ENCODE results near the gene SLC9A2.

SLC9A2 gene

GRCh38 chr2:102621630-102622029, 2.3 kb downstream of the SLC9A2 start:
- no peak for FAIRE-seq
- TF ChIP-seq POLR2AphosphoS5 (IDR thresholded peaks at IDR 0.05; ENCODE audit: low read depth, low read length) (no peak), POLR2A (IDR thresholded peaks at IDR 0.05; ENCODE audit: low read depth, low read length) (no peak), TAF1 (IDR thresholded peaks at IDR 0.05; ENCODE audit: borderline replicate concordance, low read depth, low read length) (no peak)
- no peak for DNase-seq (ENCODE audit: insufficient read length)

GRCh38 chr2:102622646-102623045, 3.3 kb downstream of the SLC9A2 start:
- DNase-seq (ENCODE audit: insufficient read length) (no peak), FAIRE-seq (no peak)
- TF ChIP-seq POLR2A (IDR thresholded peaks at IDR 0.05; ENCODE audit: low read depth, low read length) (no peak), POLR2AphosphoS5 (IDR thresholded peaks at IDR 0.05; ENCODE audit: low read depth, low read length) (no peak), TAF1 (IDR thresholded peaks at IDR 0.05; ENCODE audit: borderline replicate concordance, low read depth, low read length) (no peak)

GRCh38 chr2:102630458-102630857, 11.1 kb downstream of the SLC9A2 start:
- no peak for DNase-seq (ENCODE audit: insufficient read length)
- no peak for FAIRE-seq
- TF ChIP-seq TAF1 (IDR thresholded peaks at IDR 0.05; ENCODE audit: borderline replicate concordance, low read depth, low read length) (no peak), POLR2AphosphoS5 (IDR thresholded peaks at IDR 0.05; ENCODE audit: low read depth, low read length) (no peak), POLR2A (IDR thresholded peaks at IDR 0.05; ENCODE audit: low read depth, low read length) (no peak)

- DNase-seq (ENCODE audit: insufficient read length), result no peak
- FAIRE-seq, result no peak
- no peak for TF ChIP-seq POLR2A (IDR thresholded peaks at IDR 0.05; ENCODE audit: low read depth, low read length)
- TF ChIP-seq TAF1 (IDR thresholded peaks at IDR 0.05; ENCODE audit: borderline replicate concordance, low read depth, low read length), result no peak
- no peak for TF ChIP-seq POLR2AphosphoS5 (IDR thresholded peaks at IDR 0.05; ENCODE audit: low read depth, low read length)
These were observed 13.2 kb downstream of the SLC9A2 start for GRCh38 chr2:102632380-102633175.

- FAIRE-seq (no peak), DNase-seq (ENCODE audit: insufficient read length) (no peak)
These were observed 15.5 kb downstream of the SLC9A2 start for GRCh38 chr2:102634831-102635241.

GRCh38 chr2:102635317-102635716, 16.0 kb downstream of the SLC9A2 start:
- no peak for FAIRE-seq
- no peak for DNase-seq (ENCODE audit: insufficient read length)

More at GRCh38 chr2:102634831-102635241, 15.5 kb downstream of the SLC9A2 start:
- TF ChIP-seq POLR2A (IDR thresholded peaks at IDR 0.05; ENCODE audit: low read depth, low read length), result no peak

GRCh38 chr2:102636283-102636907, 17.0 kb downstream of the SLC9A2 start:
- FAIRE-seq (no peak), DNase-seq (ENCODE audit: insufficient read length) (no peak)
- TF ChIP-seq TAF1 (IDR thresholded peaks at IDR 0.05; ENCODE audit: borderline replicate concordance, low read depth, low read length), result no peak
- TF ChIP-seq POLR2A (IDR thresholded peaks at IDR 0.05; ENCODE audit: low read depth, low read length), result no peak
- no peak for TF ChIP-seq POLR2AphosphoS5 (IDR thresholded peaks at IDR 0.05; ENCODE audit: low read depth, low read length)

More at GRCh38 chr2:102635317-102635716, 16.0 kb downstream of the SLC9A2 start:
- TF ChIP-seq POLR2A (IDR thresholded peaks at IDR 0.05; ENCODE audit: low read depth, low read length) (no peak), POLR2AphosphoS5 (IDR thresholded peaks at IDR 0.05; ENCODE audit: low read depth, low read length) (no peak), TAF1 (IDR thresholded peaks at IDR 0.05; ENCODE audit: borderline replicate concordance, low read depth, low read length) (no peak)

GRCh38 chr2:102637358-102637757, 18.0 kb downstream of the SLC9A2 start:
- TF ChIP-seq POLR2A (IDR thresholded peaks at IDR 0.05; ENCODE audit: low read depth, low read length), result no peak
- no peak for TF ChIP-seq POLR2AphosphoS5 (IDR thresholded peaks at IDR 0.05; ENCODE audit: low read depth, low read length)
- no peak for TF ChIP-seq TAF1 (IDR thresholded peaks at IDR 0.05; ENCODE audit: borderline replicate concordance, low read depth, low read length)
- FAIRE-seq (no peak), DNase-seq (ENCODE audit: insufficient read length) (no peak)

- FAIRE-seq, result no peak
These were observed 20.1 kb downstream of the SLC9A2 start for GRCh38 chr2:102639429-102639828.

GRCh38 chr2:102652126-102652525, 32.8 kb downstream of the SLC9A2 start:
- DNase-seq (ENCODE audit: insufficient read length) (no peak), FAIRE-seq (no peak)
- TF ChIP-seq POLR2AphosphoS5 (IDR thresholded peaks at IDR 0.05; ENCODE audit: low read depth, low read length) (no peak), POLR2A (IDR thresholded peaks at IDR 0.05; ENCODE audit: low read depth, low read length) (no peak), TAF1 (IDR thresholded peaks at IDR 0.05; ENCODE audit: borderline replicate concordance, low read depth, low read length) (no peak)

More at GRCh38 chr2:102639429-102639828, 20.1 kb downstream of the SLC9A2 start:
- no peak for DNase-seq (ENCODE audit: insufficient read length)
- TF ChIP-seq TAF1 (IDR thresholded peaks at IDR 0.05; ENCODE audit: borderline replicate concordance, low read depth, low read length) (no peak), POLR2AphosphoS5 (IDR thresholded peaks at IDR 0.05; ENCODE audit: low read depth, low read length) (no peak), POLR2A (IDR thresholded peaks at IDR 0.05; ENCODE audit: low read depth, low read length) (no peak)

- no peak for DNase-seq (ENCODE audit: insufficient read length)
- FAIRE-seq, result no peak
- no peak for TF ChIP-seq POLR2AphosphoS5 (IDR thresholded peaks at IDR 0.05; ENCODE audit: low read depth, low read length)
- no peak for TF ChIP-seq POLR2A (IDR thresholded peaks at IDR 0.05; ENCODE audit: low read depth, low read length)
- TF ChIP-seq TAF1 (IDR thresholded peaks at IDR 0.05; ENCODE audit: borderline replicate concordance, low read depth, low read length), result no peak
These were observed 38.4 kb downstream of the SLC9A2 start for GRCh38 chr2:102657770-102658169.

GRCh38 chr2:102660070-102660469, 40.7 kb downstream of the SLC9A2 start:
- FAIRE-seq (no peak), DNase-seq (ENCODE audit: insufficient read length) (no peak)
- no peak for TF ChIP-seq POLR2A (IDR thresholded peaks at IDR 0.05; ENCODE audit: low read depth, low read length)
- TF ChIP-seq TAF1 (IDR thresholded peaks at IDR 0.05; ENCODE audit: borderline replicate concordance, low read depth, low read length), result no peak
- TF ChIP-seq POLR2AphosphoS5 (IDR thresholded peaks at IDR 0.05; ENCODE audit: low read depth, low read length), result no peak

Measured in GM12892 (cell line).